MCF 10A (cell line): ENCODE data around the gene CTTNBP2NL. TPM values are rescaled to one million over a fixed set of nuclear protein-coding genes. Genes with fewer than 3 reads are reported as not detected.

ENCODE experiments used
- BruUV-seq: library from RNA; stranded (reverse); fragments of 400-500 nt; replicated peaks from 2 replicates; lab custom pipeline; 2021; lab: Mats Ljungman, UMichigan
- CTCF ChIA-PET: fragments of 300-600 bp; sonication (Branson Sonifier 250); formaldehyde crosslinking; extraction: SDS; loops from one replicate; lab custom pipeline; 2021; ENCODE audit warnings: antibody characterized with exemption, inconsistent platforms; lab: Yijun Ruan, JAX
- POLR2A ChIA-PET: fragments of 300-600, 350-650 bp; sonication (Branson Sonifier 250); formaldehyde crosslinking; extraction: SDS; loops from one replicate; lab custom pipeline; 2020; ENCODE audit warnings: antibody characterized with exemption, inconsistent platforms; lab: Yijun Ruan, JAX
- DNase-seq: peaks from one replicate; pipeline ENCODE4 v3.0.0-alpha.2; 2018; ENCODE audit not compliant: unreplicated experiment
- H3K27ac Mint-ChIP-seq: one replicate; pipeline ENCODE4 v1.8.0; 2022; ENCODE audit warnings: mild to moderate bottlenecking, low read depth, mixed read lengths; ENCODE audit not compliant: unreplicated experiment
- H3K27me3 Mint-ChIP-seq: one replicate; pipeline ENCODE4 v1.8.0; 2022; ENCODE audit warnings: mixed read lengths; ENCODE audit not compliant: insufficient read depth, unreplicated experiment
- H3K36me3 Mint-ChIP-seq: one replicate; pipeline ENCODE4 v1.8.0; 2022; ENCODE audit warnings: mild to moderate bottlenecking, moderate library complexity, mixed read lengths; ENCODE audit not compliant: insufficient read depth, unreplicated experiment
- H3K4me1 Mint-ChIP-seq: one replicate; pipeline ENCODE4 v1.8.0; 2022; ENCODE audit warnings: mixed read lengths; ENCODE audit not compliant: insufficient read depth, unreplicated experiment
- H3K4me3 Mint-ChIP-seq: one replicate; pipeline ENCODE4 v1.8.0; 2022; ENCODE audit warnings: mild to moderate bottlenecking, moderate library complexity, mixed read lengths; ENCODE audit not compliant: unreplicated experiment
- H3K9me3 Mint-ChIP-seq: one replicate; pipeline ENCODE4 v1.8.0; 2022; ENCODE audit warnings: mixed read lengths; ENCODE audit not compliant: unreplicated experiment
- intact Hi-C: fragments of 100-400 bp; cut with micrococcal nuclease; formaldehyde crosslinking; loops from 2 replicates; pipeline ENCODE4 v1.14.1; 2022
- total RNA-seq: library from RNA; stranded (reverse); gene quantifications from 2 replicates; pipeline ENCODE4 v1.2.3, GENCODE V29; 2022
- TF ChIP-seq, protein P1 (sequence below): fragments of 200-600 bp; IDR thresholded peaks from one replicate; pipeline ENCODE4 v1.8.0; 2022; ENCODE audit warnings: antibody characterized with exemption, mild to moderate bottlenecking; ENCODE audit not compliant: unreplicated experiment

CTTNBP2NL gene
- total RNA-seq, 1 experiment from 2014 or later, result 48.8 TPM

DNA sequence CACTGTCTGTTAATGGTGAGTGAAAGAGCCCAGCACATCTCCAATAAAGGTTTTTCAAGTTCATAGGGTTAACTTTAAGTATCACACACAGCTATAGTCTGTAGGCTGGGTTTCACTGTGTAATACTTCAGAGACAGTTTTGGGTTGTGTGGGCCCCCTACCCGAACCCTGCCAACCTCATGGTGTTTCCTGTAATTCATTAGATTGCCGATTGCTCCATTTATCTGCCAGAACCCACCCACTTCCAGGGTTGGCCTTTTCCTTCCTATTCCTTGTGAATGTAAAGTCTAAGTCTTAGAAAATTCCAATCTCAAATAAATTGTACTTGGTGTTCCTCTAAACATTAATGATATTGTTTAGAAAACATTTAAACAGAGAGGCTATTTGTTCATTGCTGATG lies 43.6 kb downstream of the CTTNBP2NL start:
- H3K9me3 Mint-ChIP-seq, result no peaks in the 10 kb centered on the region
- CTCF ChIA-PET, result interaction anchor here (0.7 to 1.9 kb wide), 5 partner anchors 11 to 50 kb away, joined by 3 to 10 read pairs (median 8); no protein-coding TSS in a partner anchor
- POLR2A ChIA-PET, result no interaction called here
- intact Hi-C loops, result no loop called here
- H3K27ac Mint-ChIP-seq, result no peak overlapping the region
- TF ChIP-seq, protein P1, sequence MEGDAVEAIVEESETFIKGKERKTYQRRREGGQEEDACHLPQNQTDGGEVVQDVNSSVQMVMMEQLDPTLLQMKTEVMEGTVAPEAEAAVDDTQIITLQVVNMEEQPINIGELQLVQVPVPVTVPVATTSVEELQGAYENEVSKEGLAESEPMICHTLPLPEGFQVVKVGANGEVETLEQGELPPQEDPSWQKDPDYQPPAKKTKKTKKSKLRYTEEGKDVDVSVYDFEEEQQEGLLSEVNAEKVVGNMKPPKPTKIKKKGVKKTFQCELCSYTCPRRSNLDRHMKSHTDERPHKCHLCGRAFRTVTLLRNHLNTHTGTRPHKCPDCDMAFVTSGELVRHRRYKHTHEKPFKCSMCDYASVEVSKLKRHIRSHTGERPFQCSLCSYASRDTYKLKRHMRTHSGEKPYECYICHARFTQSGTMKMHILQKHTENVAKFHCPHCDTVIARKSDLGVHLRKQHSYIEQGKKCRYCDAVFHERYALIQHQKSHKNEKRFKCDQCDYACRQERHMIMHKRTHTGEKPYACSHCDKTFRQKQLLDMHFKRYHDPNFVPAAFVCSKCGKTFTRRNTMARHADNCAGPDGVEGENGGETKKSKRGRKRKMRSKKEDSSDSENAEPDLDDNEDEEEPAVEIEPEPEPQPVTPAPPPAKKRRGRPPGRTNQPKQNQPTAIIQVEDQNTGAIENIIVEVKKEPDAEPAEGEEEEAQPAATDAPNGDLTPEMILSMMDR, result no peak
- H3K27me3 Mint-ChIP-seq, result no peaks in the 10 kb centered on the region
- H3K4me1 Mint-ChIP-seq, result peaks cover 7% of the 10 kb centered on the region
- no peak for DNase-seq
- peaks cover 30% of the 10 kb centered on the region for H3K36me3 Mint-ChIP-seq
- no TSS peak for BruUV-seq
- H3K4me3 Mint-ChIP-seq, result no peak overlapping the region

DNA sequence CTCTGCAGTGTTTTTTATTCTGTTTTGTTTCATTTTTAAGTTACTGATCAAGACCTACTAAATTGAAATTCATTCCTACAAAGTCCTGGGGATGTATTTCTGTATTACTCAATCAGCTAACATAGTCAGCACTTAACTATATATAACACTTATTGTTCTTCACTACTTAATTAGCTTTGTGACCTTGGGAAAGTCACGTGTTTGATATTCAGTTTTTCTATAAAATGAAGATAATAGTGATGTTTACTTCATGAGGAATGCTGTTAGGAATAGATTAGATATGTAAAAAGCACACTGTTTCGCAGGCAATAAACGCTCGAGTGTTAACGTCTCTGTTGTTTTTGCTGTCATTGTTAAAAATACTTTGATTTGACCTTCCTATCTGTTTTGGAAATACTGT lies 44.6 kb downstream of the CTTNBP2NL start:
- no TSS peak for BruUV-seq
- Mint-ChIP-seq H3K4me3 (no peak overlapping the region), H3K36me3 (peaks cover 30% of the 10 kb centered on the region), H3K4me1 (peaks cover 7% of the 10 kb centered on the region), H3K27ac (no peak overlapping the region), H3K27me3 (no peaks in the 10 kb centered on the region), H3K9me3 (no peaks in the 10 kb centered on the region)
- no peak for DNase-seq
- TF ChIP-seq, protein P1, result no peak
- intact Hi-C loops, result no loop called here
- ChIA-PET POLR2A (interaction anchor here (0.9 kb wide), 1 partner anchor 32 kb away, joined by 3 read pairs; no protein-coding TSS in a partner anchor), CTCF (interaction anchor here (0.9 kb wide), 1 partner anchor 49 kb away, joined by 4 read pairs; no protein-coding TSS in a partner anchor)

DNA sequence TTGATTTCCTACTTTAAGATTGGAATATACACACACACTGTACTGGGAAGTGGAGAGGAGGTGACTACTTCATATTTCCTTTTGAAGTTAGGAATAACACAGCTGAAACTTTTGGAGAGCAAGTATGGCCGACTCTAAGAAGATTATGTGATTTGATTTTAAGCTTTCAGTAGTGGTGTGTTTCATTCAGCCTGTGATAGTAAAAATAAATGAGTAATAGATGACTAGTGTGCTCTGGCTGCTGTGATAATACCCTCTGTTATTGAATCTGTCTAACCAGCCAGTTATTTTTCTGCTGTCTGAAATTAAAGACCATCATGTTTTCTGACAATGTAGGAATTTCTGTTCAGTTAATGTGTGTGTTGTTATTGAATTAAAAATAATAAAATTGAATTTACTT lies 48.3 kb downstream of the CTTNBP2NL start:
- H3K4me3 Mint-ChIP-seq, result no peak overlapping the region
- peaks cover 21% of the 10 kb centered on the region for H3K36me3 Mint-ChIP-seq
- H3K4me1 Mint-ChIP-seq, result no peaks in the 10 kb centered on the region
- H3K9me3 Mint-ChIP-seq, result no peaks in the 10 kb centered on the region
- no peak for DNase-seq
- H3K27me3 Mint-ChIP-seq, result no peaks in the 10 kb centered on the region
- H3K27ac Mint-ChIP-seq, result peak overlapping the region; percentile 31
- intact Hi-C loops, result no loop called here
- TF ChIP-seq, protein P1, result no peak
- ChIA-PET POLR2A (interaction anchor here (0.7 to 1.1 kb wide), 3 partner anchors 8 to 54 kb away, joined by 3 read pairs; no protein-coding TSS in a partner anchor), CTCF (no interaction called here)
- BruUV-seq, result no TSS peak

DNA sequence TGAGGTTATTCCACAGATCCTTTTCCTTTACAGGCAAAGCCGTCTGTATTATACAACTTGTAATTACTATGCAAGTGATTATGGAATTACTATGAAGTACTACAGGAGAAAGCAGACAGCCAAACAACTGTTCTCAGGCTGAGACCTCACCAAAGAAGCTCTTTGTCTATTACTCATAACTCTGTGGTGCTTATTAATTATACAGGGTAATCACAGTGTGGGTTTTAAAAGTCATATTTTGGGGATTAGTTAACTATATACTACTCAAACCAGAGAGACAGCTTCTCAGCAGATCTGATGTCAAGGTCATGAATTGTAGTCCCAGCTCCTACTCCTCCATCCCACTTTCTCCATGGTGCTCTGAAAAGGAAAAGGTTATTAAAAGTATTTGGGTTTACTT lies 49.6 kb downstream of the CTTNBP2NL start:
- Mint-ChIP-seq H3K9me3 (no peaks in the 10 kb centered on the region), H3K36me3 (peaks cover 30% of the 10 kb centered on the region), H3K4me3 (no peak overlapping the region), H3K4me1 (no peaks in the 10 kb centered on the region), H3K27me3 (no peaks in the 10 kb centered on the region), H3K27ac (no peak overlapping the region)
- TF ChIP-seq, protein P1, result no peak
- ChIA-PET CTCF (interaction anchor here (0.7 to 1.0 kb wide), 2 partner anchors 22 to 41 kb away, joined by 3 to 4 read pairs; no protein-coding TSS in a partner anchor), POLR2A (interaction anchor here (0.6 to 1.3 kb wide), 5 partner anchors 15 to 173 kb away, joined by 3 to 4 read pairs (median 3); no protein-coding TSS in a partner anchor)
- intact Hi-C loops, result no loop called here
- no peak for DNase-seq
- no TSS peak for BruUV-seq
